Measurements from ENCODE around the gene FNBP1.
A peak's percentile ranks its signal among the peaks of the same experiment; 100 is the strongest.
"Not testable (repeated sequence)": the region's sequence is repeated elsewhere in the genome, so short reads cannot be mapped to it uniquely, and the experiment has no call there.

The FNBP1 gene

GRCh38 chr9:129895376-129896268 is 147.4 kb downstream of the FNBP1 start:
- DNase-seq (ENCODE audit: low spot score) = no peak
- no peak for TF ChIP-seq CTCF (IDR thresholded peaks at IDR 0.05; ENCODE audit: extremely low read depth, insufficient read depth, missing control alignments)
- in situ Hi-C loops (cut with MboI; ENCODE audit: low pct_unique_long_range_greater_than_20kb, low sequenced_read_pairs, unreplicated experiment) = no loop called here

- in situ Hi-C loops (cut with MboI; ENCODE audit: low pct_unique_long_range_greater_than_20kb, low sequenced_read_pairs, unreplicated experiment) = no loop called here
- no peak for TF ChIP-seq CTCF (IDR thresholded peaks at IDR 0.05; ENCODE audit: extremely low read depth, insufficient read depth, missing control alignments)
- DNase-seq (ENCODE audit: low spot score) = peak; percentile 11
Observed at GRCh38 chr9:129894120-129894823, 148.7 kb downstream of the FNBP1 start.

- DNase-seq (ENCODE audit: low spot score) = no peak
- no peak for TF ChIP-seq CTCF (IDR thresholded peaks at IDR 0.05; ENCODE audit: extremely low read depth, insufficient read depth, missing control alignments)
- in situ Hi-C loops (cut with MboI; ENCODE audit: low pct_unique_long_range_greater_than_20kb, low sequenced_read_pairs, unreplicated experiment) = no loop called here
Observed at GRCh38 chr9:129891569-129891968, 151.4 kb downstream of the FNBP1 start.

- in situ Hi-C loops (cut with MboI; ENCODE audit: low pct_unique_long_range_greater_than_20kb, low sequenced_read_pairs, unreplicated experiment) = not testable (repeated sequence)
Observed at GRCh38 chr9:129890718-129891299, 152.2 kb downstream of the FNBP1 start.

GRCh38 chr9:129889941-129890717 is 152.9 kb downstream of the FNBP1 start:
- in situ Hi-C loops (cut with MboI; ENCODE audit: low pct_unique_long_range_greater_than_20kb, low sequenced_read_pairs, unreplicated experiment) = no loop called here
- no peak for TF ChIP-seq CTCF (IDR thresholded peaks at IDR 0.05; ENCODE audit: extremely low read depth, insufficient read depth, missing control alignments)
- peak; percentile 29 for DNase-seq (ENCODE audit: low spot score)

More at GRCh38 chr9:129890718-129891299, 152.2 kb downstream of the FNBP1 start:
- DNase-seq (ENCODE audit: low spot score) = not testable (repeated sequence)

- in situ Hi-C loops (cut with MboI; ENCODE audit: low pct_unique_long_range_greater_than_20kb, low sequenced_read_pairs, unreplicated experiment) = no loop called here
- no peak for DNase-seq (ENCODE audit: low spot score)
Observed at GRCh38 chr9:129889122-129889940, 153.7 kb downstream of the FNBP1 start.

More at GRCh38 chr9:129889122-129889940, 153.7 kb downstream of the FNBP1 start:
- TF ChIP-seq CTCF (IDR thresholded peaks at IDR 0.05; ENCODE audit: extremely low read depth, insufficient read depth, missing control alignments) = no peak

Data from GM13977 (cell line).